Endothelial cell (in vitro differentiated cells): ENCODE data around the gene XPC. TPM values are rescaled to one million over a fixed set of nuclear protein-coding genes. Genes with fewer than 3 reads are reported as not detected.

ENCODE experiments used
- DNase-seq: peaks from one replicate; pipeline ENCODE4 v3.0.0; 2021; ENCODE audit warnings: low spot score
- H3K27ac Mint-ChIP-seq: one replicate; pipeline ENCODE4 v1.8.0; 2021; ENCODE audit warnings: mixed read lengths, inconsistent platforms; ENCODE audit not compliant: unreplicated experiment
- H3K27me3 Mint-ChIP-seq: one replicate; pipeline ENCODE4 v1.8.0; 2021; ENCODE audit warnings: mild to moderate bottlenecking, moderate library complexity, mixed read lengths, inconsistent platforms; ENCODE audit not compliant: unreplicated experiment
- H3K36me3 Mint-ChIP-seq: one replicate; pipeline ENCODE4 v1.8.0; 2021; ENCODE audit warnings: mild to moderate bottlenecking, low read depth, mixed read lengths, inconsistent platforms; ENCODE audit not compliant: unreplicated experiment
- H3K4me1 Mint-ChIP-seq: one replicate; pipeline ENCODE4 v1.8.0; 2021; ENCODE audit warnings: mild to moderate bottlenecking, mixed read lengths, inconsistent platforms; ENCODE audit not compliant: unreplicated experiment
- H3K4me3 Mint-ChIP-seq: one replicate; pipeline ENCODE4 v1.8.0; 2021; ENCODE audit warnings: mild to moderate bottlenecking, mixed read lengths, inconsistent platforms; ENCODE audit not compliant: unreplicated experiment
- H3K9me3 Mint-ChIP-seq: one replicate; pipeline ENCODE4 v1.8.0; 2021; ENCODE audit warnings: mixed read lengths, inconsistent platforms; ENCODE audit not compliant: unreplicated experiment
- CTCF ChIP-seq: fragments of 200-600 bp; sonication (generic); IDR thresholded peaks from one replicate; pipeline ENCODE4 v1.5.0; 2021; ENCODE audit warnings: antibody characterized with exemption; ENCODE audit not compliant: unreplicated experiment
- total RNA-seq: library from RNA; stranded (reverse); fragmentation: NEBNext Ultra II Directional; extraction: Animal tissue kit (Norgen Biotek cat#: 25700); gene quantifications from one replicate; pipeline ENCODE4 v1.2.1, GENCODE V29; 2021; ENCODE audit not compliant: unreplicated experiment

XPC gene
- total RNA-seq, 1 donor from 2014 or later, result 35.6 TPM

- H3K4me3 Mint-ChIP-seq, result peak overlapping the region; percentile 98
- H3K27ac Mint-ChIP-seq, result peak overlapping the region; percentile 100
- H3K27me3 Mint-ChIP-seq, result peaks cover 12% of the 10 kb centered on the region
- peaks cover 13% of the 10 kb centered on the region for H3K36me3 Mint-ChIP-seq
- no peaks in the 10 kb centered on the region for H3K9me3 Mint-ChIP-seq
- DNase-seq, result no peak
- no peak for TF ChIP-seq CTCF
- H3K4me1 Mint-ChIP-seq, result peaks cover 45% of the 10 kb centered on the region
Observed at GRCh38 chr3:14179795-14180194, 1.4 kb upstream of the XPC start.

DNA sequence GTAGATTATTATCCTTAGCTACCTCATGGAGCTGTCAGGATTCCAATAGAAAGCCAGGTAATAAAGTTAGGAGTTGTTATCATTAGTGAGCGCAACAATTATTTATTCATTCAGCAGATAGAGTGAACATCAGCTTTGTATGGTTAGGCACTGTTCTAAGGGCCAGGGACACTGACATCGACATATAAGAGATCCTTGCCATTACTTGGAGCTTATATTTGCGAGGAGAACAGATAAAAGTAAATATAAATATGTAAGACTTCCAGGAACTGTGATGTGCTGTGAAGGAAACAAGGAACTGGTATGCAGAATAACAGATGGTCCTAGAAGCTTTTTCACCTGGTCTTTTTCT, 689 bp upstream of the XPC start:
- H3K36me3 Mint-ChIP-seq, result peaks cover 12% of the 10 kb centered on the region
- peaks cover 12% of the 10 kb centered on the region for H3K27me3 Mint-ChIP-seq
- peak overlapping the region; percentile 100 for H3K27ac Mint-ChIP-seq
- peak overlapping the region; percentile 98 for H3K4me3 Mint-ChIP-seq
- no peak for TF ChIP-seq CTCF
- H3K9me3 Mint-ChIP-seq, result no peaks in the 10 kb centered on the region
- H3K4me1 Mint-ChIP-seq, result peaks cover 45% of the 10 kb centered on the region
- DNase-seq, result no peak

DNA sequence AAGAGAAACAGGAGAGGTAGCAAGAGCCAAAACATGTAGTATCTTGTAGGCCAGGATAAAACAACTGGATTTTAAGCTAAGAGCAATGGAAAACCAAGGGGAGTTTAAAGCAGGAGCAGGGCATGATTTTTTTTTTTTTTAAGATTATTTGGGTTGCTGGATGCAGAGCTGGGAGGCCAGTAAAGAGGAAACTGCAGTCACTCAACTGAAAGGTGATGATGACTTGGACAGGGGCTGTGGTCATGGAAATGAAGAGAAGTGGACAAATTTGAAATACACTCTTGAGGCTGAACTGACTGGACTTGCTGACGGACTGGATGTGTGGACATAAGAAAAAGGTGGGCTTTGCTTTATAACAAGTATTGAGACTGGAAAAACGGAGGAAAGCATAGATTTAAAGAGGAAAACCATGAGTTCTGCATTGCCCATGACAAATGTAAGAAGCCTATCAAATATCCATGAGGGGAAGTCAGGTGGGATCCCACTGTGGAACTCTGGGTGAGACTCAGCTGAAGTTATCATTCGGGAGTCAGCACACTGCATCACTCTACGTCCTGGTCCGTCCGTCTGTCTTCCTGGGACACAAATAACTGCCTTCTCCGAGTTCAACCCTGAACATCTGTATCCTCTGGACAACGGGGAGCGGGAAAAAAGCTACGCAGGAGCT, 688 bp downstream of the XPC start:
- H3K27ac Mint-ChIP-seq, result peak overlapping the region; percentile 89
- peaks cover 12% of the 10 kb centered on the region for H3K27me3 Mint-ChIP-seq
- H3K36me3 Mint-ChIP-seq, result peaks cover 6% of the 10 kb centered on the region
- H3K4me1 Mint-ChIP-seq, result peaks cover 42% of the 10 kb centered on the region
- no peaks in the 10 kb centered on the region for H3K9me3 Mint-ChIP-seq
- H3K4me3 Mint-ChIP-seq, result peak overlapping the region; percentile 93
- DNase-seq, result no peak
- TF ChIP-seq CTCF, result no peak

- peaks cover 37% of the 10 kb centered on the region for H3K4me1 Mint-ChIP-seq
- no peak overlapping the region for H3K27ac Mint-ChIP-seq
- H3K36me3 Mint-ChIP-seq, result peaks cover 19% of the 10 kb centered on the region
- no peak for DNase-seq
- H3K27me3 Mint-ChIP-seq, result peaks cover 12% of the 10 kb centered on the region
- no peak overlapping the region for H3K4me3 Mint-ChIP-seq
- no peaks in the 10 kb centered on the region for H3K9me3 Mint-ChIP-seq
- no peak for TF ChIP-seq CTCF
Observed at GRCh38 chr3:14175383-14176037, 2.9 kb downstream of the XPC start.

GRCh38 chr3:14174483-14174882, 3.9 kb downstream of the XPC start:
- TF ChIP-seq CTCF, result no peak
- no peaks in the 10 kb centered on the region for H3K9me3 Mint-ChIP-seq
- peaks cover 23% of the 10 kb centered on the region for H3K36me3 Mint-ChIP-seq
- peaks cover 12% of the 10 kb centered on the region for H3K27me3 Mint-ChIP-seq
- no peak overlapping the region for H3K4me3 Mint-ChIP-seq
- no peak for DNase-seq
- H3K27ac Mint-ChIP-seq, result peak overlapping the region; percentile 28
- H3K4me1 Mint-ChIP-seq, result peaks cover 32% of the 10 kb centered on the region
